ENCODE measurements around the gene MGLL.

DNA sequence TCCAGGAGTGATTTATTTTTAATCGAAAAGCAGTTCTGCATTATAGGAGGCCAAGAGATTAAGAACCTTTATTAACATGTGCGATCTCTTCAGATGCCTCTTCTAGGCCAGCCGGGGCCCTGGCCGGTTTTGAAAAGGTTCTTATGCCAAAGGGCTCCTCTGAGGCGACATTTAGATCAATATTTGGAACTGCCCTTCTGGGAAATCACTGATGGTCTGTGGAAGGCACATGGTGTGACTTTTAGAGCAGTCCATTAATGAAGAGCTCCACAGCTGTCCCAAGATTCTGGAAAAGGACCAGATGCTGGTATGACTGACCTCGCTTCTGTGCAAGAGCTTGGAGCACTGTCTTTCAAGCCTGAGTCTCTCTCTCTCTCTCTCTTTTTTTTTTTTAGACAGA lies 19.7 kb downstream of the MGLL start:
- no peak for TF ChIP-seq POLR2A (IDR thresholded peaks at IDR 0.05)
- TF ChIP-seq CTCF (IDR thresholded peaks at IDR 0.05 in 4 of 5, conservative IDR thresholded peaks at IDR 0.05 in 1 of 5), result no peak

All from gastrocnemius medialis (tissue), 4 donors.